GM12892 (cell line): ENCODE results near the gene RUFY4.

ENCODE experiments used
- POLR2A ChIP-seq: IDR thresholded peaks from 2 replicates; pipeline ENCODE4 v1.6.1; 2011; ENCODE audit warnings: low read depth, low read length, control low read depth
- POLR2AphosphoS5 ChIP-seq: IDR thresholded peaks from 2 replicates; pipeline ENCODE4 v1.6.1; 2011; ENCODE audit warnings: low read depth, low read length, control low read depth
- TAF1 ChIP-seq: IDR thresholded peaks from 2 replicates; pipeline ENCODE4 v1.6.1; 2011; ENCODE audit warnings: low read depth, mild to moderate bottlenecking, control low read depth, low read length, borderline replicate concordance

DNA sequence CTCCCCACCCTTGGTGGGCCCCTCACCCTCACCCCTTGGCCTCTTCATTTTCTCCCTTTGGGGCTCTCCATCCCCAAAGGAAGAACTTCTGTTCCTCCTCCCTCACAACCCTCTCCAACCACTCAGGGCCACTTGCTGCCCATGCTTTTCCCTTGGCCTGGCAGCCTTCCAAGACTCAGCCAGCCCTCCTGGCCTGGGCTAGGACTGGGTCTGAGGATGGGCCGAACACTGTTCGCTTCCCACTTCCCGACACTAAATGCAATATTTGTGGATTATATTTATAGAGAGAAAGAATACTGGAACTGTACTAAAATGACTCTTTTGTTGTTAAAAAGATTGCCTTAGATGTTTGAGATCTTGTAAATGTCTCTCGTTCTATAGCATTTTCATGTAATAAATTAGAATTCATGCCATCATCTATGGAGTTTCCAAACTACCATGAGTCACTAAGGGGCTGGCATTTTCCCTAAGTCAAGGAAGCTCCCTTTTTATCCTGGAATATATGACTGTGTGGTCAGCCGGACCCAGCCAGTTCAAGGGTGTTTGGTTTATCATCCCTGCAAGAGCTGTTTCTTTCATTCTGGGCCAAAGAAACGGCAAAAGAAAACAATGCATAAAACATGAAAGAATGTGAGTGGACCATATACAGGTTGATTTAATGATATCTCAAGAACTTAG is 60.5 kb downstream of the RUFY4 start:
- no peak for TF ChIP-seq POLR2A
- TF ChIP-seq POLR2AphosphoS5, result no peak
- TF ChIP-seq TAF1, result no peak
